Upper lobe of left lung (tissue), 4 donors: ENCODE measurements around the gene SLC4A2.

Experiments used
- EP300 ChIP-seq, 4 donors: sonication (generic); formaldehyde crosslinking; IDR thresholded peaks; one replicate each; pipeline ENCODE4 v1.5.1; 2017; ENCODE audit warnings: antibody characterized with exemption in 4 of 4, control low read depth in 2 of 4
- TF ChIP-seq, protein P1 (sequence below), 6 experiments: fragments of 450-650 bp in 4 of 6; fragments of 200-600 bp in 2 of 6; sonication (generic) in 2 of 6; IDR thresholded peaks; one replicate each; pipeline ENCODE4 v1.5.1; 2016 to 2019; ENCODE audit warnings: antibody characterized with exemption in 6 of 6

DNA sequence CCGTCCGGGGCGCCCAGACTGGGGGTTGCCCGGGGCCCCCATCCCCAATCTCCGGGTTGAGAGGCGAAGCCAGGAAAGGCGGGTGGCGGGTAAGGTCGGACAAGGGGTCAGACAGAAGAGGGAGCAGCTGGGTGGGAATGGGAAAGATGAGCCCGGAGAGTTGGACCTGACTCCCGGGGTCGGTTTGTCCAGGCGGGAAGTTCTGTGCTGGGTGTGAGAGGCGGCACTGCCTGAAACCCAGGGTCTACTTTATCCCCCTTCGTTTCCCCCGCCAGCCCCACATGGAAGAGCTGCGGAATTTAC, 675 bp downstream of the SLC4A2 start:
- TF ChIP-seq, protein P1, sequence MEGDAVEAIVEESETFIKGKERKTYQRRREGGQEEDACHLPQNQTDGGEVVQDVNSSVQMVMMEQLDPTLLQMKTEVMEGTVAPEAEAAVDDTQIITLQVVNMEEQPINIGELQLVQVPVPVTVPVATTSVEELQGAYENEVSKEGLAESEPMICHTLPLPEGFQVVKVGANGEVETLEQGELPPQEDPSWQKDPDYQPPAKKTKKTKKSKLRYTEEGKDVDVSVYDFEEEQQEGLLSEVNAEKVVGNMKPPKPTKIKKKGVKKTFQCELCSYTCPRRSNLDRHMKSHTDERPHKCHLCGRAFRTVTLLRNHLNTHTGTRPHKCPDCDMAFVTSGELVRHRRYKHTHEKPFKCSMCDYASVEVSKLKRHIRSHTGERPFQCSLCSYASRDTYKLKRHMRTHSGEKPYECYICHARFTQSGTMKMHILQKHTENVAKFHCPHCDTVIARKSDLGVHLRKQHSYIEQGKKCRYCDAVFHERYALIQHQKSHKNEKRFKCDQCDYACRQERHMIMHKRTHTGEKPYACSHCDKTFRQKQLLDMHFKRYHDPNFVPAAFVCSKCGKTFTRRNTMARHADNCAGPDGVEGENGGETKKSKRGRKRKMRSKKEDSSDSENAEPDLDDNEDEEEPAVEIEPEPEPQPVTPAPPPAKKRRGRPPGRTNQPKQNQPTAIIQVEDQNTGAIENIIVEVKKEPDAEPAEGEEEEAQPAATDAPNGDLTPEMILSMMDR (IDR thresholded peaks at IDR 0.05), result no peak
- no peak for TF ChIP-seq EP300 (IDR thresholded peaks at IDR 0.05)
